ENCODE results near the gene BCLAF3. TPM values are rescaled to one million over a fixed set of nuclear protein-coding genes. Genes with fewer than 3 reads are reported as not detected.

BCLAF3 gene
- total and polyA plus RNA-seq, 4 donors: 0.76 to 3.2 (median 1.4) TPM

DNA sequence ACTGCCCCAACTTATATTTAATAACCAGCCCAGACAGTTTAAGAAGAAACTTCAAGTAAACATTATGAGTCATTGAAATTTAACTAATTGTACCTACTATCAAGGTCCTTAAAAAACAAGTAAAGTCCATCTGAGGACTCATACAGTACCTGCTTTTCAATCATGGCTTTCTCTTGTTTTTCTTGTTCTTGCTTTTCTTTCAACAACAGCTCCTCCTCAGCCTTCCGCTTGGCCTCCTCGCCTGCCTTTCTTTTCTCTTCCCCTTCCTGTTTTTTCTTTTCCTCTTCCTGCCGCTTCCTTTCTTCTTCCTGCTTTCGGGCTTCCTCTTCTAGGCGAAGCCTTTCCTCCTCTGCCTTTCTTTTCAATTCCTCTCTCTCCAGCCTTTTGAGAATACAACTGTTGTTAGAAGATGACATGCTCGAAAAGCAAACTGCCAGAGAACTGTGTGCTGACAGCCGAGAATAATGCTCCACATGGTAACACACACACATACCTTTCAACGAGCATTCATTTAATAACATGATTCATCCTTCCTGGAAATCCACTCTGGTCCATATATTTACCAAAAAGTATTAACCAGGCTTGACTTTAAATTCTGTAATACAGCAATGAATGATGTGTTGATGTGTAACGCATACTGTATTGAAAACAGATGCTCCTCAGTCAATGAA is 25.2 kb upstream of the BCLAF3 start:
- WGBS: 93% methylated on average over 9 of the region's 9 CpGs
- no peaks in the 10 kb centered on the region for H3K4me1 ChIP-seq (ENCODE audit: control insufficient read depth in 4 of 4, insufficient read depth in 4 of 4, low read length in 3 of 4)
- no peak overlapping the region for H3K9ac ChIP-seq (ENCODE audit: low read depth in 1 of 2, low read length in 2 of 2)
- H3K36me3 ChIP-seq (ENCODE audit: control insufficient read depth in 4 of 4, insufficient read depth in 3 of 4, low read depth in 1 of 4, low read length in 3 of 4): no peaks in the 10 kb centered on the region
- H3K4me3 ChIP-seq (ENCODE audit: low read depth in 1 of 3, low read length in 3 of 3): no peak overlapping the region
- no peak for DNase-seq (ENCODE audit: low spot score)
- H3K27ac ChIP-seq (ENCODE audit: low read depth in 1 of 2, low read length in 2 of 2): no peak overlapping the region
- peaks cover 0 to 2% (median 0%) of the 10 kb centered on the region in 4 donors for H3K27me3 ChIP-seq (ENCODE audit: control insufficient read depth in 4 of 4, insufficient read depth in 4 of 4, low read length in 3 of 4)
- TF ChIP-seq EGR1 (IDR thresholded peaks at IDR 0.05; ENCODE audit: low read depth in 2 of 2) (no peak), YY1 (IDR thresholded peaks at IDR 0.05) (no peak), RAD21 (IDR thresholded peaks at IDR 0.05) (no peak)
- TF ChIP-seq, protein P1, sequence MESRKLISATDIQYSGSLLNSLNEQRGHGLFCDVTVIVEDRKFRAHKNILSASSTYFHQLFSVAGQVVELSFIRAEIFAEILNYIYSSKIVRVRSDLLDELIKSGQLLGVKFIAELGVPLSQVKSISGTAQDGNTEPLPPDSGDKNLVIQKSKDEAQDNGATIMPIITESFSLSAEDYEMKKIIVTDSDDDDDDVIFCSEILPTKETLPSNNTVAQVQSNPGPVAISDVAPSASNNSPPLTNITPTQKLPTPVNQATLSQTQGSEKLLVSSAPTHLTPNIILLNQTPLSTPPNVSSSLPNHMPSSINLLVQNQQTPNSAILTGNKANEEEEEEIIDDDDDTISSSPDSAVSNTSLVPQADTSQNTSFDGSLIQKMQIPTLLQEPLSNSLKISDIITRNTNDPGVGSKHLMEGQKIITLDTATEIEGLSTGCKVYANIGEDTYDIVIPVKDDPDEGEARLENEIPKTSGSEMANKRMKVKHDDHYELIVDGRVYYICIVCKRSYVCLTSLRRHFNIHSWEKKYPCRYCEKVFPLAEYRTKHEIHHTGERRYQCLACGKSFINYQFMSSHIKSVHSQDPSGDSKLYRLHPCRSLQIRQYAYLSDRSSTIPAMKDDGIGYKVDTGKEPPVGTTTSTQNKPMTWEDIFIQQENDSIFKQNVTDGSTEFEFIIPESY (IDR thresholded peaks at IDR 0.05): no peak
- H3K9me3 ChIP-seq (ENCODE audit: control insufficient read depth in 4 of 4, low read length in 3 of 4): peaks cover 0 to 18% (median 9%) of the 10 kb centered on the region in 4 donors

DNA sequence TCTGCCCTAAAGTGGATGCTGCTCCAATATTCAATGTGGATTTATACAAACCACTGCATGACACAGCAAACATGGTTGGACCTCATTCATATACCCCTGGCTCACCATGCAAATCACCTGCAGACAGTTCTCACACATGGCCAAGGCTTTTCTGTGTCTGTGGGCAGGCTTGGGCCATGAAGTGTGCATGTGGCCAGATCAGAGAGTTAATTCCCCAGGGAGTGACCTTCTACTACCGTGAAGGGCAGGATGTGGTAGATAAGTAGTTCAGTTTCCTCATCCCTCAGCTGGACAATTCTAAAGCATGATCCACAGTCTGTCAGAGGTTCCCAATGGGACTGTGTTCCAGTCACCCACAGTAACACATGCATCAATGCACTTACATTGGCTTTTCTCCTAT is 24.6 kb upstream of the BCLAF3 start:
- H3K36me3 ChIP-seq (ENCODE audit: control insufficient read depth in 4 of 4, insufficient read depth in 3 of 4, low read depth in 1 of 4, low read length in 3 of 4): no peaks in the 10 kb centered on the region
- DNase-seq (ENCODE audit: low spot score): no peak
- peaks cover 0 to 18% (median 9%) of the 10 kb centered on the region in 4 donors for H3K9me3 ChIP-seq (ENCODE audit: control insufficient read depth in 4 of 4, low read length in 3 of 4)
- peaks cover 0 to 2% (median 0%) of the 10 kb centered on the region in 4 donors for H3K27me3 ChIP-seq (ENCODE audit: control insufficient read depth in 4 of 4, insufficient read depth in 4 of 4, low read length in 3 of 4)
- H3K9ac ChIP-seq (ENCODE audit: low read depth in 1 of 2, low read length in 2 of 2): no peak overlapping the region
- no peaks in the 10 kb centered on the region for H3K4me1 ChIP-seq (ENCODE audit: control insufficient read depth in 4 of 4, insufficient read depth in 4 of 4, low read length in 3 of 4)
- WGBS: 61% methylated on average over 1 of the region's 1 CpG
- H3K27ac ChIP-seq (ENCODE audit: low read depth in 1 of 2, low read length in 2 of 2): no peak overlapping the region
- TF ChIP-seq, protein P2, sequence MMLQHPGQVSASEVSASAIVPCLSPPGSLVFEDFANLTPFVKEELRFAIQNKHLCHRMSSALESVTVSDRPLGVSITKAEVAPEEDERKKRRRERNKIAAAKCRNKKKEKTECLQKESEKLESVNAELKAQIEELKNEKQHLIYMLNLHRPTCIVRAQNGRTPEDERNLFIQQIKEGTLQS (IDR thresholded peaks at IDR 0.05): no peak
- TF ChIP-seq, protein P1 (IDR thresholded peaks at IDR 0.05): no peak
- TF ChIP-seq YY1 (IDR thresholded peaks at IDR 0.05): no peak
- H3K4me3 ChIP-seq (ENCODE audit: low read depth in 1 of 3, low read length in 3 of 3): peak overlapping the region in 1 of 3 donors; percentile 0

DNA sequence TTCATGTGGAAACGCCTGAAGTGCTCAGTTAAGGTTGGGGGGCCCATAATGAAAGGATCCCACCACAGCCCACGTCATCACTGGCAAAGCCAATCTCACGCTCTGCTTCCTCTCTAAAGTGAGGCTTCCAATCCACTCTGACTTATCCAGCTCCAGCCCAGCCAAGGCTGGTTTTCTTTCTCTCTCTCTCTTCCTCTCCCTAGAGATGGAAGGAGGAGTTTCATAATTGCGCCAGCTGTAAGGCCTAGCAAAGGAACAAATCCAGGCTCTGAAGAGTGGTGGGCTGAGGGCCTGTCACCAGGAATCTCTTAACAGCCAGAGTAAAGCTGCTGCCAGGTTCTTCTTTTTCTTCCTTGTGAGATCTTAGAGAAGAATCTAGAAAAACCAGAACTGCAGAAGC is 20.7 kb upstream of the BCLAF3 start:
- Histone ChIP-seq H3K27me3 (ENCODE audit: control insufficient read depth in 4 of 4, insufficient read depth in 4 of 4, low read length in 3 of 4) (peaks cover 0 to 2% (median 0%) of the 10 kb centered on the region in 4 donors), H3K9me3 (ENCODE audit: control insufficient read depth in 4 of 4, low read length in 3 of 4) (peaks cover 0 to 14% (median 9%) of the 10 kb centered on the region in 4 donors), H3K4me3 (ENCODE audit: low read depth in 1 of 3, low read length in 3 of 3) (no peak overlapping the region), H3K4me1 (ENCODE audit: control insufficient read depth in 4 of 4, insufficient read depth in 4 of 4, low read length in 3 of 4) (no peaks in the 10 kb centered on the region), H3K27ac (ENCODE audit: low read depth in 1 of 2, low read length in 2 of 2) (no peak overlapping the region), H3K9ac (ENCODE audit: low read depth in 1 of 2, low read length in 2 of 2) (no peak overlapping the region), H3K36me3 (ENCODE audit: control insufficient read depth in 4 of 4, insufficient read depth in 3 of 4, low read depth in 1 of 4, low read length in 3 of 4) (no peaks in the 10 kb centered on the region)
- DNase-seq (ENCODE audit: low spot score): no peak
- WGBS: 91% methylated on average over 4 of the region's 4 CpGs
- TF ChIP-seq SP1 (IDR thresholded peaks at IDR 0.05) (no peak), NR2F2 (IDR thresholded peaks at IDR 0.05) (no peak), RXRA (IDR thresholded peaks at IDR 0.05) (no peak), YY1 (IDR thresholded peaks at IDR 0.05) (no peak), FOXA1 (IDR thresholded peaks at IDR 0.05) (no peak), FOXA2 (IDR thresholded peaks at IDR 0.05) (no peak), EGR1 (IDR thresholded peaks at IDR 0.05; ENCODE audit: low read depth in 2 of 2) (no peak), RAD21 (IDR thresholded peaks at IDR 0.05) (no peak), HNF4A (conservative IDR thresholded peaks at IDR 0.05) (no peak), HNF4G (IDR thresholded peaks at IDR 0.05) (no peak), TAF1 (conservative IDR thresholded peaks at IDR 0.05) (no peak), JUND (IDR thresholded peaks at IDR 0.05) (no peak)
- TF ChIP-seq, protein P3, sequence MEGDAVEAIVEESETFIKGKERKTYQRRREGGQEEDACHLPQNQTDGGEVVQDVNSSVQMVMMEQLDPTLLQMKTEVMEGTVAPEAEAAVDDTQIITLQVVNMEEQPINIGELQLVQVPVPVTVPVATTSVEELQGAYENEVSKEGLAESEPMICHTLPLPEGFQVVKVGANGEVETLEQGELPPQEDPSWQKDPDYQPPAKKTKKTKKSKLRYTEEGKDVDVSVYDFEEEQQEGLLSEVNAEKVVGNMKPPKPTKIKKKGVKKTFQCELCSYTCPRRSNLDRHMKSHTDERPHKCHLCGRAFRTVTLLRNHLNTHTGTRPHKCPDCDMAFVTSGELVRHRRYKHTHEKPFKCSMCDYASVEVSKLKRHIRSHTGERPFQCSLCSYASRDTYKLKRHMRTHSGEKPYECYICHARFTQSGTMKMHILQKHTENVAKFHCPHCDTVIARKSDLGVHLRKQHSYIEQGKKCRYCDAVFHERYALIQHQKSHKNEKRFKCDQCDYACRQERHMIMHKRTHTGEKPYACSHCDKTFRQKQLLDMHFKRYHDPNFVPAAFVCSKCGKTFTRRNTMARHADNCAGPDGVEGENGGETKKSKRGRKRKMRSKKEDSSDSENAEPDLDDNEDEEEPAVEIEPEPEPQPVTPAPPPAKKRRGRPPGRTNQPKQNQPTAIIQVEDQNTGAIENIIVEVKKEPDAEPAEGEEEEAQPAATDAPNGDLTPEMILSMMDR (IDR thresholded peaks at IDR 0.05; ENCODE audit: low read depth, low read length, missing input control): no peak
- TF ChIP-seq, protein P4, sequence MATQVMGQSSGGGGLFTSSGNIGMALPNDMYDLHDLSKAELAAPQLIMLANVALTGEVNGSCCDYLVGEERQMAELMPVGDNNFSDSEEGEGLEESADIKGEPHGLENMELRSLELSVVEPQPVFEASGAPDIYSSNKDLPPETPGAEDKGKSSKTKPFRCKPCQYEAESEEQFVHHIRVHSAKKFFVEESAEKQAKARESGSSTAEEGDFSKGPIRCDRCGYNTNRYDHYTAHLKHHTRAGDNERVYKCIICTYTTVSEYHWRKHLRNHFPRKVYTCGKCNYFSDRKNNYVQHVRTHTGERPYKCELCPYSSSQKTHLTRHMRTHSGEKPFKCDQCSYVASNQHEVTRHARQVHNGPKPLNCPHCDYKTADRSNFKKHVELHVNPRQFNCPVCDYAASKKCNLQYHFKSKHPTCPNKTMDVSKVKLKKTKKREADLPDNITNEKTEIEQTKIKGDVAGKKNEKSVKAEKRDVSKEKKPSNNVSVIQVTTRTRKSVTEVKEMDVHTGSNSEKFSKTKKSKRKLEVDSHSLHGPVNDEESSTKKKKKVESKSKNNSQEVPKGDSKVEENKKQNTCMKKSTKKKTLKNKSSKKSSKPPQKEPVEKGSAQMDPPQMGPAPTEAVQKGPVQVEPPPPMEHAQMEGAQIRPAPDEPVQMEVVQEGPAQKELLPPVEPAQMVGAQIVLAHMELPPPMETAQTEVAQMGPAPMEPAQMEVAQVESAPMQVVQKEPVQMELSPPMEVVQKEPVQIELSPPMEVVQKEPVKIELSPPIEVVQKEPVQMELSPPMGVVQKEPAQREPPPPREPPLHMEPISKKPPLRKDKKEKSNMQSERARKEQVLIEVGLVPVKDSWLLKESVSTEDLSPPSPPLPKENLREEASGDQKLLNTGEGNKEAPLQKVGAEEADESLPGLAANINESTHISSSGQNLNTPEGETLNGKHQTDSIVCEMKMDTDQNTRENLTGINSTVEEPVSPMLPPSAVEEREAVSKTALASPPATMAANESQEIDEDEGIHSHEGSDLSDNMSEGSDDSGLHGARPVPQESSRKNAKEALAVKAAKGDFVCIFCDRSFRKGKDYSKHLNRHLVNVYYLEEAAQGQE (IDR thresholded peaks at IDR 0.05): no peak
- TF ChIP-seq, protein P2 (IDR thresholded peaks at IDR 0.05): no peak

All from liver (tissue), 9 donors.